Measurements from ENCODE around the gene PLCB1. TPM values are rescaled to one million over a fixed set of nuclear protein-coding genes. Genes with fewer than 3 reads are reported as not detected.

PLCB1 gene
- total and polyA plus RNA-seq, 2 of the 4 experiments (the other 2 are of a cell fraction) = 5.6 to 16.1 TPM

GRCh38 chr20:8145246-8146168, 13.4 kb downstream of the PLCB1 start (continued):
- TF ChIP-seq MAZ (IDR thresholded peaks at IDR 0.05; ENCODE audit: borderline replicate concordance, low read depth, low read length) (no peak), SMC3 (IDR thresholded peaks at IDR 0.05; ENCODE audit: low read depth, low read length) (no peak)

- Histone ChIP-seq H2AK9ac (replicated peaks; ENCODE audit: low read depth, low read length, poor library complexity) (no peak overlapping the region), H3K9me3 (ENCODE audit: control insufficient read depth, insufficient read depth, low read length) (no peaks in the 10 kb centered on the region), H3K14ac (replicated peaks; ENCODE audit: low read depth, low read length) (no peak overlapping the region), H3K4ac (ENCODE audit: low read depth, low read length) (no peak overlapping the region), H2BK5ac (ENCODE audit: low read depth, low read length, poor library complexity, severe bottlenecking) (no peak overlapping the region), H3K23ac (ENCODE audit: low read depth, low read length) (no peak overlapping the region), H4K5ac (ENCODE audit: low read depth, low read length) (no peak overlapping the region), H3K9ac (ENCODE audit: low read depth, low read length) (no peak overlapping the region), H3K9me1 (ENCODE audit: insufficient read depth, low read length) (peaks cover 10% of the 10 kb centered on the region; the same call in 1 of the 2 replicates), H3K56ac (ENCODE audit: extremely low read depth, insufficient read depth, low read length) (no peak overlapping the region), H3K36me3 (ENCODE audit: control insufficient read depth, insufficient read depth, low read length) (no peaks in the 10 kb centered on the region), H2BK15ac (ENCODE audit: low read depth, low read length) (no peak overlapping the region), H4K91ac (ENCODE audit: insufficient read depth, low read depth, low read length) (no peak overlapping the region), H2BK120ac (ENCODE audit: low read depth, low read length) (no peak overlapping the region), H3K4me2 (ENCODE audit: low read depth, low read length) (no peak overlapping the region), H3K4me3 (ENCODE audit: insufficient read depth, low read depth, low read length) (no peak overlapping the region), H3K79me1 (ENCODE audit: low read depth in 1 of 2, low read length in 2 of 2) (peaks cover 3 to 29% of the 10 kb centered on the region in 2 experiments; a peak in 3 of 4 replicates), H3K27ac (ENCODE audit: insufficient read depth, low read length) (no peak overlapping the region), H2AK5ac (ENCODE audit: low read depth, low read length) (no peak overlapping the region), H4K8ac (ENCODE audit: low read depth in 2 of 2, low read length in 2 of 2) (no peak overlapping the region), H3K4me1 (ENCODE audit: control insufficient read depth, insufficient read depth, low read length) (peaks cover 7% of the 10 kb centered on the region; the same call in 1 of the 2 replicates), H3K27me3 (ENCODE audit: control insufficient read depth, insufficient read depth, low read length) (no peaks in the 10 kb centered on the region; the same call in 1 of the 2 replicates), H4K20me1 (ENCODE audit: insufficient read depth, low read length) (peaks cover 14% of the 10 kb centered on the region; the same call in 1 of the 2 replicates), H2AFZ (replicated peaks; ENCODE audit: low read length, poor library complexity) (no peak overlapping the region), H3K18ac (ENCODE audit: low read depth, low read length) (no peak overlapping the region), H2BK20ac (ENCODE audit: low read depth, low read length) (no peak overlapping the region)
- CTCF ChIA-PET = interaction anchor here (0.6 kb wide), 2 partner anchors 12 to 35 kb away, joined by 3 to 4 read pairs; no protein-coding TSS in a partner anchor
- no peak for ATAC-seq (ENCODE audit: low read depth)
- dilution Hi-C loops (cut with HindIII; ENCODE audit: low sequenced_read_pairs, unreplicated experiment) = no loop called here
- in situ Hi-C loops (cut with MboI; ENCODE audit: low sequenced_read_pairs) = no loop called here
- POLR2A ChIA-PET (ENCODE audit: unreplicated experiment) = no interaction called here
- WGBS, 2 experiments (ENCODE audit: extremely low coverage in 2 of 2, insufficient read length in 1 of 2) = 86% methylated on average over 3 of the region's 3 CpGs; no CpG with 5 or more reads in 1 of the 2 experiments
- no peak for TF ChIP-seq ELK1 (IDR thresholded peaks at IDR 0.05; ENCODE audit: borderline replicate concordance, low read depth, low read length)
- no peak for TF ChIP-seq CHD1 (IDR thresholded peaks at IDR 0.05; ENCODE audit: low read depth, low read length)
- no peak for TF ChIP-seq MXI1 (IDR thresholded peaks at IDR 0.05; ENCODE audit: borderline replicate concordance, low read depth, low read length)
- TF ChIP-seq BHLHE40 (IDR thresholded peaks at IDR 0.05; ENCODE audit: low read depth, low read length) = no peak
- TF ChIP-seq CTCF (conservative IDR thresholded peaks at IDR 0.05; ENCODE audit: low read depth, low read length) = no peak
- no peak for TF ChIP-seq SMC3 (IDR thresholded peaks at IDR 0.05; ENCODE audit: low read depth, low read length)
- no peak for TF ChIP-seq POLR2A (IDR thresholded peaks at IDR 0.05; ENCODE audit: low read depth, low read length)
- TF ChIP-seq MAZ (IDR thresholded peaks at IDR 0.05; ENCODE audit: borderline replicate concordance, low read depth, low read length) = no peak
- no peak for TF ChIP-seq NFE2L2 (IDR thresholded peaks at IDR 0.05; ENCODE audit: low read depth, low read length)
- no TSS peak for BruUV-seq (replicated peaks)
- DNase-seq = no peak
- intact Hi-C loops (cut with micrococcal nuclease) = loop anchor here (5.0 kb wide), 1 partner anchor 75 kb away; no protein-coding TSS in a partner anchor
These were observed 15.4 kb downstream of the PLCB1 start for GRCh38 chr20:8147476-8147875.
